ENCODE results near the gene FGGY.

FGGY gene

DNA sequence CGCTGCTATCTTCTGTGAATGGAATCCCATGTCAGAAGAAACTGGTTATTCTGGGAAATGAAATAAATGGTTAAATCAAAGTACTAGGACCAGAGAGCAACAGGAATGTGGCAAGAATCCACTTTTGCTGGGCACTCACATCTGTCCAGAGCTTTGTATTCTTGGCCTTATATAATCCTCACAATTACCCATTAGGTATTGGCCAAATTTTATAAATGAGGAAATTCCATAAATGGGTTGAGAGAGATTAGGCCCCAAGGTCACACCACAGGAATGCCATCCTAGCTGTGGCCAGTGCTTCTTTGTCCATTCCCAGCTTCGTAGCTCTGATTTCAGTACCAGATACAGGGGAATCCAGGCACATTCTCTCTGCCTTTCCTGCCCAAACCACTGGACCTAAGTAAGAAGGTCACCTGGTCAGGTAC is 441.7 kb downstream of the FGGY start:
- CTCF ChIA-PET, result interaction anchor here (0.5 to 1.2 kb wide), 2 partner anchors 21 to 139 kb away, joined by 3 to 5 read pairs; no protein-coding TSS in a partner anchor
- POLR2A ChIA-PET, result no interaction called here
- Histone ChIP-seq H3K4me1 (ENCODE audit: control insufficient read depth, insufficient read depth, low read length) (no peaks in the 10 kb centered on the region), H3K27ac (ENCODE audit: extremely low read depth, low read depth, low read length) (no peak overlapping the region), H3K36me3 (ENCODE audit: control insufficient read depth in 2 of 2, insufficient read depth in 1 of 2, low read length in 2 of 2) (no peaks in the 10 kb centered on the region), H3K4me3 (ENCODE audit: low read depth, low read length) (no peak overlapping the region), H3K9me3 (ENCODE audit: control insufficient read depth, insufficient read depth, low read depth, low read length) (no peaks in the 10 kb centered on the region)
- no peak for TF ChIP-seq ZFP69B (tag by site-specific recombination; IDR thresholded peaks at IDR 0.05)

DNA sequence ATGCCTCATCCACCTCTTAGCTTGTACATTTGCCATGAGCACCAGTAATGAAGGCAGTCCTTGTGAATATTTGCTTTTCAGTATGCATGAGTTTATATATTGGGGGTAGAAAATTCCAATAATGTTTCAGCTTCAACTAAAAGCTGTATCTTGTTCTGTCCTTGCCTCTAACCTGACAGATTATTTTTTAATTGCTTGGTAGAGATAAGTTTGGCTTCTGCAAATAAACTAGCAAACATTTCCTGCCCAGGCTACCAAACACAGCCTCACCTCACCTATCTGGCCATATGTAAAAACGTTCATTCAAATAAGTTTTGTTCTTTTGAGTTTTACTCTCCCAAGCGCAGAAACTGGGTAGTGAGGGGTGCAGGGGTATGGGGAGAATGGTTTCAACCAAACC is 442.2 kb downstream of the FGGY start:
- no peaks in the 10 kb centered on the region for H3K4me1 ChIP-seq (ENCODE audit: control insufficient read depth, insufficient read depth, low read length)
- ChIA-PET POLR2A (no interaction called here), CTCF (interaction anchor here (0.8 to 1.2 kb wide), 2 partner anchors 20 kb away, joined by 5 to 6 read pairs; no protein-coding TSS in a partner anchor)
- no peak overlapping the region for H3K4me3 ChIP-seq (ENCODE audit: low read depth, low read length)
- TF ChIP-seq SCRT2 (tag by site-specific recombination; IDR thresholded peaks at IDR 0.05) (no peak), ZNF138 (tag by site-specific recombination; IDR thresholded peaks at IDR 0.05; ENCODE audit: borderline replicate concordance) (no peak), ZNF629 (tag by site-specific recombination; IDR thresholded peaks at IDR 0.05) (no peak), ZNF677 (tag by site-specific recombination; IDR thresholded peaks at IDR 0.05) (no peak), ZNF311 (tag by site-specific recombination; IDR thresholded peaks at IDR 0.05; ENCODE audit: borderline replicate concordance) (no peak), ZNF48 (tag by site-specific recombination; IDR thresholded peaks at IDR 0.05) (no peak), ZNF174 (tag by site-specific recombination; IDR thresholded peaks at IDR 0.05) (no peak), ZNF114 (tag by site-specific recombination; IDR thresholded peaks at IDR 0.05) (no peak), ZNF768 (tag by site-specific recombination; IDR thresholded peaks at IDR 0.05) (no peak), ZBTB1 (tag by site-specific recombination; IDR thresholded peaks at IDR 0.05) (no peak), ZNF223 (tag by site-specific recombination; IDR thresholded peaks at IDR 0.05) (no peak), ZNF214 (tag by site-specific recombination; IDR thresholded peaks at IDR 0.05; ENCODE audit: borderline replicate concordance) (no peak), SP3 (tag by site-specific recombination; IDR thresholded peaks at IDR 0.05) (no peak), GLI4 (tag by site-specific recombination; IDR thresholded peaks at IDR 0.05) (no peak), ZNF121 (tag by site-specific recombination; IDR thresholded peaks at IDR 0.05) (no peak)
- TF ChIP-seq, protein P1, sequence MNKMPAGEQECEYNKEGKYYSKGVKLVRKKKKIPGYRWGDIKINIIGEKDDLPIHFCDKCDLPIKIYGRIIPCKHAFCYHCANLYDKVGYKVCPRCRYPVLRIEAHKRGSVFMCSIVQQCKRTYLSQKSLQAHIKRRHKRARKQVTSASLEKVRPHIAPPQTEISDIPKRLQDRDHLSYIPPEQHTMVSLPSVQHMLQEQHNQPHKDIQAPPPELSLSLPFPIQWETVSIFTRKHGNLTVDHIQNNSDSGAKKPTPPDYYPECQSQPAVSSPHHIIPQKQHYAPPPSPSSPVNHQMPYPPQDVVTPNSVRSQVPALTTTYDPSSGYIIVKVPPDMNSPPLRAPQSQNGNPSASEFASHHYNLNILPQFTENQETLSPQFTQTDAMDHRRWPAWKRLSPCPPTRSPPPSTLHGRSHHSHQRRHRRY (tag by site-specific recombination; IDR thresholded peaks at IDR 0.05), result no peak
- TF ChIP-seq, protein P2, sequence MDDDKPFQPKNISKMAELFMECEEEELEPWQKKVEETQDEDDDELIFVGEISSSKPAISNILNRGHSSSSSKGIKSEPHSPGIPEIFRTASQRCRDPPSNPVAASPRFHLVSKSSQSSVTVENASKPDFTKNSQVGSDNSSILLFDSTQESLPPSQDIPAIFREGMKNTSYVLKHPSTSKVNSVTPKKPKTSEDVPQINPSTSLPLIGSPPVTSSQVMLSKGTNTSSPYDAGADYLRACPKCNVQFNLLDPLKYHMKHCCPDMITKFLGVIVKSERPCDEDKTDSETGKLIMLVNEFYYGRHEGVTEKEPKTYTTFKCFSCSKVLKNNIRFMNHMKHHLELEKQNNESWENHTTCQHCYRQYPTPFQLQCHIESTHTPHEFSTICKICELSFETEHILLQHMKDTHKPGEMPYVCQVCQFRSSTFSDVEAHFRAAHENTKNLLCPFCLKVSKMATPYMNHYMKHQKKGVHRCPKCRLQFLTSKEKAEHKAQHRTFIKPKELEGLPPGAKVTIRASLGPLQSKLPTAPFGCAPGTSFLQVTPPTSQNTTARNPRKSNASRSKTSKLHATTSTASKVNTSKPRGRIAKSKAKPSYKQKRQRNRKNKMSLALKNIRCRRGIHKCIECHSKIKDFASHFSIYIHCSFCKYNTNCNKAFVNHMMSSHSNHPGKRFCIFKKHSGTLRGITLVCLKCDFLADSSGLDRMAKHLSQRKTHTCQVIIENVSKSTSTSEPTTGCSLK (tag by site-specific recombination; IDR thresholded peaks at IDR 0.05), result no peak
- no peaks in the 10 kb centered on the region for H3K36me3 ChIP-seq (ENCODE audit: control insufficient read depth in 2 of 2, insufficient read depth in 1 of 2, low read length in 2 of 2)
- H3K27ac ChIP-seq (ENCODE audit: extremely low read depth, low read depth, low read length), result no peak overlapping the region
- H3K9me3 ChIP-seq (ENCODE audit: control insufficient read depth, insufficient read depth, low read depth, low read length), result no peaks in the 10 kb centered on the region

DNA sequence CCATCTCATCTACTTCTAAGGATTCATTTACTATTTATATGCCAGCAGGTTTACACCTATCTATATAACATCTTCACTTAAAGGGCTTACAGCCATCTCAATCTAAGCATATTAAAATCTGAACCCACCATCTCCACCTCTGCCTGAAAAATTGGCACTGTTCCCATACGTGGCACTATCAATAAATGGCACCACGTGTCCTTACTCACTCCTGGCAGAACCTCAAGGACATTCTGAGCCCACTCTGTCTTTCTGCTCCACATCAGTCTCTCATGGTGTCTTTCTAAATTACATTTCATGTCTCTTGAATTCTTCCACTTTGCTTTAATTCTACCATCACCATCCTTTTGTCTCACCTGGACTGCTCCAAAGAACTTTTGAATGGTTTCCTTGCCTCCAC is 445.6 kb downstream of the FGGY start:
- Histone ChIP-seq H3K9me3 (ENCODE audit: control insufficient read depth, insufficient read depth, low read depth, low read length) (no peaks in the 10 kb centered on the region), H3K4me3 (ENCODE audit: low read depth, low read length) (no peak overlapping the region), H3K36me3 (ENCODE audit: control insufficient read depth in 2 of 2, insufficient read depth in 1 of 2, low read length in 2 of 2) (no peaks in the 10 kb centered on the region), H3K4me1 (ENCODE audit: control insufficient read depth, insufficient read depth, low read length) (no peaks in the 10 kb centered on the region), H3K27ac (ENCODE audit: extremely low read depth, low read depth, low read length) (no peak overlapping the region)
- POLR2A ChIA-PET, result no interaction called here
- no peak for TF ChIP-seq ZNF133 (tag by site-specific recombination; IDR thresholded peaks at IDR 0.05)
- TF ChIP-seq ZBTB17 (tag by site-specific recombination; IDR thresholded peaks at IDR 0.05), result no peak
- TF ChIP-seq ZFP69B (tag by site-specific recombination; IDR thresholded peaks at IDR 0.05), result no peak
- TF ChIP-seq ZNF776 (tag by site-specific recombination; IDR thresholded peaks at IDR 0.05; ENCODE audit: borderline replicate concordance), result no peak
- no peak for TF ChIP-seq ZNF239 (tag by site-specific recombination; IDR thresholded peaks at IDR 0.05)
- TF ChIP-seq OVOL3 (tag by site-specific recombination; IDR thresholded peaks at IDR 0.05), result no peak
- TF ChIP-seq ZNF785 (tag by site-specific recombination; IDR thresholded peaks at IDR 0.05), result no peak
- TF ChIP-seq SP7 (tag by site-specific recombination; IDR thresholded peaks at IDR 0.05), result no peak
- TF ChIP-seq ZBTB8A (tag by site-specific recombination; IDR thresholded peaks at IDR 0.05), result no peak
- no peak for TF ChIP-seq MEIS1 (CRISPR knock-in tag; IDR thresholded peaks at IDR 0.05; ENCODE audit: borderline replicate concordance)
- TF ChIP-seq SALL2 (tag by site-specific recombination; IDR thresholded peaks at IDR 0.05; ENCODE audit: borderline replicate concordance), result no peak
- TF ChIP-seq KLF16 (tag by site-specific recombination; IDR thresholded peaks at IDR 0.05), result no peak
- TF ChIP-seq, protein P3, sequence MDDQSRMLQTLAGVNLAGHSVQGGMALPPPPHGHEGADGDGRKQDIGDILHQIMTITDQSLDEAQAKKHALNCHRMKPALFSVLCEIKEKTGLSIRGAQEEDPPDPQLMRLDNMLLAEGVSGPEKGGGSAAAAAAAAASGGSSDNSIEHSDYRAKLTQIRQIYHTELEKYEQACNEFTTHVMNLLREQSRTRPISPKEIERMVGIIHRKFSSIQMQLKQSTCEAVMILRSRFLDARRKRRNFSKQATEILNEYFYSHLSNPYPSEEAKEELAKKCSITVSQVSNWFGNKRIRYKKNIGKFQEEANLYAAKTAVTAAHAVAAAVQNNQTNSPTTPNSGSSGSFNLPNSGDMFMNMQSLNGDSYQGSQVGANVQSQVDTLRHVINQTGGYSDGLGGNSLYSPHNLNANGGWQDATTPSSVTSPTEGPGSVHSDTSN (CRISPR knock-in tag; IDR thresholded peaks at IDR 0.05), result no peak
- CTCF ChIA-PET, result interaction anchor here (1.0 kb wide), 1 partner anchor 1003 kb away, joined by 4 read pairs; no protein-coding TSS in a partner anchor

All from HEK293 (cell line).